GM23338 (cell line): Measurements from ENCODE around the gene KRT78. TPM values are rescaled to one million over a fixed set of nuclear protein-coding genes. Genes with fewer than 3 reads are reported as not detected.

Experiments
- ATAC-seq: fragments of 200-7000 bp; cut with Tn5 transposase; 3 replicates; pipeline ENCODE4 v1.9.1; 2020
- DNase-seq: peaks from one replicate; pipeline ENCODE4 v3.0.0-alpha.2; 2015; ENCODE audit warnings: low spot score
- H2AFZ ChIP-seq: fragments of 200-600 bp; sonication (generic); 2 replicates; pipeline ENCODE4 v1.8.0; 2016; ENCODE audit warnings: antibody characterized with exemption, mild to moderate bottlenecking, moderate library complexity
- H3F3A ChIP-seq: fragments of 200-600 bp; sonication (generic); replicated peaks from 2 replicates; pipeline ENCODE4 v1.8.0; 2017; ENCODE audit warnings: antibody characterized with exemption, mixed run types, low read depth
- H3K27ac ChIP-seq: fragments of 200-600 bp; sonication (generic); 2 replicates; pipeline ENCODE4 v1.6.1; 2016; ENCODE audit warnings: low read depth
- H3K27me3 ChIP-seq: fragments of 200-600 bp; sonication (generic); 2 replicates; pipeline ENCODE4 v1.8.0; 2016; ENCODE audit warnings: mild to moderate bottlenecking, mixed run types, moderate library complexity; ENCODE audit not compliant: insufficient read depth
- H3K36me3 ChIP-seq: fragments of 200-600 bp; sonication (generic); 2 replicates; pipeline ENCODE4 v1.8.0; 2016; ENCODE audit warnings: mild to moderate bottlenecking; ENCODE audit not compliant: insufficient read depth
- H3K4me1 ChIP-seq: fragments of 200-600 bp; sonication (generic); 2 replicates; pipeline ENCODE4 v1.8.0; 2016; ENCODE audit warnings: mild to moderate bottlenecking, moderate library complexity; ENCODE audit not compliant: insufficient read depth
- H3K4me2 ChIP-seq: fragments of 200-600 bp; sonication (generic); 2 replicates; pipeline ENCODE4 v1.7.1; 2017; ENCODE audit warnings: mixed run types
- H3K4me3 ChIP-seq: fragments of 200-600 bp; sonication (generic); 2 replicates; pipeline ENCODE4 v1.6.1; 2016; ENCODE audit warnings: mixed run types
- H3K79me2 ChIP-seq: fragments of 200-600 bp; sonication (generic); replicated peaks from 2 replicates; pipeline ENCODE4 v1.8.0; 2017; ENCODE audit warnings: mild to moderate bottlenecking; ENCODE audit not compliant: insufficient read depth
- H3K9me2 ChIP-seq: fragments of 200-600 bp; sonication (generic); 2 replicates; pipeline ENCODE4 v1.8.0; 2017; ENCODE audit not compliant: insufficient read depth
- H4K20me1 ChIP-seq: fragments of 200-600 bp; sonication (generic); replicated peaks from 2 replicates; pipeline ENCODE4 v1.8.0; 2017; ENCODE audit warnings: mild to moderate bottlenecking; ENCODE audit not compliant: insufficient read depth
- H3K27ac Mint-ChIP-seq: 2 replicates; pipeline ENCODE4 v1.8.0; 2020; ENCODE audit warnings: inconsistent platforms, mild to moderate bottlenecking, moderate library complexity, mixed read lengths
- H3K27me3 Mint-ChIP-seq: 3 replicates; pipeline ENCODE4 v1.8.0; 2022; ENCODE audit warnings: low read depth, mild to moderate bottlenecking, moderate library complexity, mixed read lengths, inconsistent platforms; ENCODE audit not compliant: insufficient read depth, poor library complexity
- H3K36me3 Mint-ChIP-seq: 3 replicates; pipeline ENCODE4 v1.8.0; 2021; ENCODE audit warnings: low read depth, mild to moderate bottlenecking, inconsistent platforms, moderate library complexity, mixed read lengths
- H3K4me1 Mint-ChIP-seq: 3 replicates; pipeline ENCODE4 v1.8.0; 2020; ENCODE audit warnings: mild to moderate bottlenecking, inconsistent platforms, mixed read lengths
- H3K4me3 Mint-ChIP-seq: 3 replicates; pipeline ENCODE4 v1.8.0; 2021; ENCODE audit warnings: moderate library complexity, mild to moderate bottlenecking, inconsistent platforms, mixed read lengths
- H3K9me3 Mint-ChIP-seq: 3 replicates; pipeline ENCODE4 v1.8.0; 2020; ENCODE audit warnings: moderate library complexity, mild to moderate bottlenecking, inconsistent platforms, mixed read lengths
- CREB1 ChIP-seq: fragments of 250-450 bp; sonication (Bioruptor Pico); IDR thresholded peaks from 2 replicates; pipeline ENCODE4 v1.5.0; 2020; ENCODE audit warnings: low read depth, mild to moderate bottlenecking, moderate library complexity
- ETS1 ChIP-seq: IDR thresholded peaks from 2 replicates; pipeline ENCODE4 v1.6.1; 2016; ENCODE audit warnings: antibody characterized with exemption
- EZH2 ChIP-seq: fragments of 200-600 bp; sonication (generic); IDR thresholded peaks from one replicate; pipeline ENCODE4 v1.8.0; 2017; ENCODE audit warnings: antibody characterized with exemption, mild to moderate bottlenecking, low read depth; ENCODE audit not compliant: unreplicated experiment
- EZH2phosphoT487 ChIP-seq: fragments of 200-600 bp; sonication (generic); IDR thresholded peaks from one replicate; pipeline ENCODE4 v1.8.1; 2018; ENCODE audit warnings: antibody characterized with exemption; ENCODE audit not compliant: unreplicated experiment
- JUNB ChIP-seq: IDR thresholded peaks from one replicate; pipeline ENCODE4 v1.6.1; 2016; ENCODE audit warnings: antibody characterized with exemption; ENCODE audit not compliant: unreplicated experiment
- NANOG ChIP-seq: IDR thresholded peaks from 2 replicates; pipeline ENCODE4 v1.6.1; 2016; ENCODE audit warnings: antibody characterized with exemption, borderline replicate concordance
- POLR2AphosphoS5 ChIP-seq: IDR thresholded peaks from 2 replicates; pipeline ENCODE4 v1.6.1; 2016; ENCODE audit warnings: antibody characterized with exemption, low read depth
- REST ChIP-seq: IDR thresholded peaks from one replicate; pipeline ENCODE4 v1.6.1; 2018; ENCODE audit warnings: antibody characterized with exemption; ENCODE audit not compliant: unreplicated experiment
- STAT1 ChIP-seq: IDR thresholded peaks from one replicate; pipeline ENCODE4 v1.6.1; 2016; ENCODE audit warnings: antibody characterized with exemption; ENCODE audit not compliant: unreplicated experiment
- ZNF114 ChIP-seq: fragments of 250-450 bp; sonication (Bioruptor Pico); IDR thresholded peaks from 2 replicates; pipeline ENCODE4 v1.5.0; 2020; ENCODE audit warnings: mild to moderate bottlenecking, moderate library complexity
- ZNF331 ChIP-seq: fragments of 250-450 bp; sonication (Bioruptor Pico); IDR thresholded peaks from 2 replicates; pipeline ENCODE4 v1.5.0; 2020; ENCODE audit warnings: low read depth, mild to moderate bottlenecking, moderate library complexity
- ZNF462 ChIP-seq: fragments of 250-450 bp; sonication (Bioruptor Pico); IDR thresholded peaks from 2 replicates; pipeline ENCODE4 v1.5.0; 2020; ENCODE audit warnings: mild to moderate bottlenecking, moderate library complexity
- polyA plus RNA-seq: library from polyadenylated mRNA; unstranded; fragments of >200 nt; fragmentation: Nextera tagmentation; extraction: Ambion mirVana; gene quantifications from 2 replicates; pipeline ENCODE4 v1.2.1, GENCODE V29; 2016
- total RNA-seq: library from RNA; depleted of rRNA; stranded (reverse); fragments of >200 nt; shearing (Covaris generic); gene quantifications from 2 replicates; pipeline ENCODE4 v1.2.3, GENCODE V29; 2014
- TF ChIP-seq, protein P1 (sequence below), 2 experiments: fragments of 200-600 bp in 1 of 2; sonication (generic) in 1 of 2; conservative IDR thresholded peaks; 2 replicates each; pipeline versions ENCODE4 v1.5.1 to v1.6.1; 2016 to 2017; ENCODE audit warnings: antibody characterized with exemption in 2 of 2, low read depth in 2 of 2, mild to moderate bottlenecking in 2 of 2, moderate library complexity in 1 of 2

KRT78 gene
- total and polyA plus RNA-seq, 2 experiments from 2014 or later: not detected

- no peak overlapping the region for H3K27ac ChIP-seq
- H4K20me1 ChIP-seq: no peaks in the 10 kb centered on the region
- DNase-seq: peak; percentile 63
- peaks cover 13% of the 10 kb centered on the region for H3K27me3 Mint-ChIP-seq
- no peaks in the 10 kb centered on the region for H3K9me2 ChIP-seq
- ATAC-seq: peak; percentile 57
- no peaks in the 10 kb centered on the region for H3K36me3 ChIP-seq
- H3K4me2 ChIP-seq: peak overlapping the region; percentile 88
- H3K27ac Mint-ChIP-seq: no peak overlapping the region
- TF ChIP-seq REST (no peak), ZNF331 (CRISPR knock-in tag) (no peak), POLR2AphosphoS5 (no peak), STAT1 (no peak), ZNF114 (no peak), ETS1 (no peak), EZH2 (no peak), JUNB (no peak), ZNF462 (CRISPR knock-in tag) (no peak), NANOG (no peak), CREB1 (CRISPR knock-in tag) (no peak), EZH2phosphoT487 (no peak)
- TF ChIP-seq, protein P1, sequence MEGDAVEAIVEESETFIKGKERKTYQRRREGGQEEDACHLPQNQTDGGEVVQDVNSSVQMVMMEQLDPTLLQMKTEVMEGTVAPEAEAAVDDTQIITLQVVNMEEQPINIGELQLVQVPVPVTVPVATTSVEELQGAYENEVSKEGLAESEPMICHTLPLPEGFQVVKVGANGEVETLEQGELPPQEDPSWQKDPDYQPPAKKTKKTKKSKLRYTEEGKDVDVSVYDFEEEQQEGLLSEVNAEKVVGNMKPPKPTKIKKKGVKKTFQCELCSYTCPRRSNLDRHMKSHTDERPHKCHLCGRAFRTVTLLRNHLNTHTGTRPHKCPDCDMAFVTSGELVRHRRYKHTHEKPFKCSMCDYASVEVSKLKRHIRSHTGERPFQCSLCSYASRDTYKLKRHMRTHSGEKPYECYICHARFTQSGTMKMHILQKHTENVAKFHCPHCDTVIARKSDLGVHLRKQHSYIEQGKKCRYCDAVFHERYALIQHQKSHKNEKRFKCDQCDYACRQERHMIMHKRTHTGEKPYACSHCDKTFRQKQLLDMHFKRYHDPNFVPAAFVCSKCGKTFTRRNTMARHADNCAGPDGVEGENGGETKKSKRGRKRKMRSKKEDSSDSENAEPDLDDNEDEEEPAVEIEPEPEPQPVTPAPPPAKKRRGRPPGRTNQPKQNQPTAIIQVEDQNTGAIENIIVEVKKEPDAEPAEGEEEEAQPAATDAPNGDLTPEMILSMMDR (conservative IDR thresholded peaks at IDR 0.05; ENCODE audit: low read depth in 2 of 2): no peak
- no peaks in the 10 kb centered on the region for H3K79me2 ChIP-seq
- peak overlapping the region; percentile 59 for H3K4me3 ChIP-seq
- H2AFZ ChIP-seq: peak overlapping the region; percentile 98
- peaks cover 22% of the 10 kb centered on the region for H3K4me1 Mint-ChIP-seq
- H3K36me3 Mint-ChIP-seq: no peaks in the 10 kb centered on the region
- peaks cover 26% of the 10 kb centered on the region for H3K27me3 ChIP-seq
- H3K4me1 ChIP-seq: no peaks in the 10 kb centered on the region; the same call in 1 of the 2 replicates
- H3K4me3 Mint-ChIP-seq: peak overlapping the region; percentile 75
- no peaks in the 10 kb centered on the region for H3K9me3 Mint-ChIP-seq
- H3F3A ChIP-seq: peaks cover 3% of the 10 kb centered on the region; the same call in 1 of the 2 replicates
Observed at GRCh38 chr12:52873832-52874572, 25.2 kb upstream of the KRT78 start.
